ENCODE data around the gene OAS3.

DNA sequence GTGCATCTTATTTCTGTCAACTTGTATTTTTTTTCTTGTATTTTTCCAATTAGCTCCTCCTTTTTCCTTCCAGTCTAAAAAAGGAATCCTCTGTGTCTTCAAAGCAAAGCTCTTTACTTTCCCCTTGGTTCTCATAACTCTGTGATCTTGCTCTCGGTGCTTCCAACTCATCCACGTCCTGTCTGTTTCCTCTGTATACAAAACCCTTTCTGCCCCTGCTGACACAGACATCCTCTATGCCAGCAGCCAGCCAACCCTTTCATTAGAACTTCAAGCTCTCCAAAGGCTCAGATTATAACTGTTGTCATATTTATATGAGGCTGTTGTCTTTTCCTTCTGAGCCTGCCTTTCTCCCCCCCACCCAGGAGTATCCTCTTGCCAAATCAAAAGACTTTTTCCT, 72.4 kb downstream of the OAS3 start:
- TF ChIP-seq, protein P1, sequence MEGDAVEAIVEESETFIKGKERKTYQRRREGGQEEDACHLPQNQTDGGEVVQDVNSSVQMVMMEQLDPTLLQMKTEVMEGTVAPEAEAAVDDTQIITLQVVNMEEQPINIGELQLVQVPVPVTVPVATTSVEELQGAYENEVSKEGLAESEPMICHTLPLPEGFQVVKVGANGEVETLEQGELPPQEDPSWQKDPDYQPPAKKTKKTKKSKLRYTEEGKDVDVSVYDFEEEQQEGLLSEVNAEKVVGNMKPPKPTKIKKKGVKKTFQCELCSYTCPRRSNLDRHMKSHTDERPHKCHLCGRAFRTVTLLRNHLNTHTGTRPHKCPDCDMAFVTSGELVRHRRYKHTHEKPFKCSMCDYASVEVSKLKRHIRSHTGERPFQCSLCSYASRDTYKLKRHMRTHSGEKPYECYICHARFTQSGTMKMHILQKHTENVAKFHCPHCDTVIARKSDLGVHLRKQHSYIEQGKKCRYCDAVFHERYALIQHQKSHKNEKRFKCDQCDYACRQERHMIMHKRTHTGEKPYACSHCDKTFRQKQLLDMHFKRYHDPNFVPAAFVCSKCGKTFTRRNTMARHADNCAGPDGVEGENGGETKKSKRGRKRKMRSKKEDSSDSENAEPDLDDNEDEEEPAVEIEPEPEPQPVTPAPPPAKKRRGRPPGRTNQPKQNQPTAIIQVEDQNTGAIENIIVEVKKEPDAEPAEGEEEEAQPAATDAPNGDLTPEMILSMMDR (IDR thresholded peaks at IDR 0.05), result no peak
- no peak for TF ChIP-seq EZH2 (IDR thresholded peaks at IDR 0.05; ENCODE audit: borderline replicate concordance, insufficient read depth, low read depth, low read length, poor library complexity, severe bottlenecking)
